Measurements from ENCODE around the gene GRIA3.

DNA sequence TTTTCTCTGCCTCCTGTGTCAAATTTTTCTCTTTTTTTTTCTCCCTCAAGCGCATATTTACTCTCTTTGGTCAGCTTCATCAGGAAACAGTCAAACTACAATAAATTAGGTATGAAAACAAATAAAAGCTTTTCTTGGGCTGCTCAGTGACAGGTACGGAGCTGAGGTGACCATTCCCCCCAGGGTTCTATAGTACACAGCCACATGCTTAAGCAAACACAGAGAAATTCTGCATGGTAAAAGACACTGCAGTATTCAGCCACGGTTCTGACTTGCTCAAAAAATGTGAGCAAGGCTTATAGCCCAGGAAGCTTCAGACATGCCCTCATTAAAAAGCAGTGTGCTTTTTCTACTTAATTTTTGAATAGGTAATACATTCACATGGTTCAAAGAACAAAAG is 138.5 kb downstream of the GRIA3 start:
- TF ChIP-seq POLR2AphosphoS5 (IDR thresholded peaks at IDR 0.05; ENCODE audit: insufficient read depth in 1 of 2, low read depth in 1 of 2) (no peak), POLR2A (IDR thresholded peaks at IDR 0.05) (no peak)
- TF ChIP-seq, protein P1, sequence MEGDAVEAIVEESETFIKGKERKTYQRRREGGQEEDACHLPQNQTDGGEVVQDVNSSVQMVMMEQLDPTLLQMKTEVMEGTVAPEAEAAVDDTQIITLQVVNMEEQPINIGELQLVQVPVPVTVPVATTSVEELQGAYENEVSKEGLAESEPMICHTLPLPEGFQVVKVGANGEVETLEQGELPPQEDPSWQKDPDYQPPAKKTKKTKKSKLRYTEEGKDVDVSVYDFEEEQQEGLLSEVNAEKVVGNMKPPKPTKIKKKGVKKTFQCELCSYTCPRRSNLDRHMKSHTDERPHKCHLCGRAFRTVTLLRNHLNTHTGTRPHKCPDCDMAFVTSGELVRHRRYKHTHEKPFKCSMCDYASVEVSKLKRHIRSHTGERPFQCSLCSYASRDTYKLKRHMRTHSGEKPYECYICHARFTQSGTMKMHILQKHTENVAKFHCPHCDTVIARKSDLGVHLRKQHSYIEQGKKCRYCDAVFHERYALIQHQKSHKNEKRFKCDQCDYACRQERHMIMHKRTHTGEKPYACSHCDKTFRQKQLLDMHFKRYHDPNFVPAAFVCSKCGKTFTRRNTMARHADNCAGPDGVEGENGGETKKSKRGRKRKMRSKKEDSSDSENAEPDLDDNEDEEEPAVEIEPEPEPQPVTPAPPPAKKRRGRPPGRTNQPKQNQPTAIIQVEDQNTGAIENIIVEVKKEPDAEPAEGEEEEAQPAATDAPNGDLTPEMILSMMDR (IDR thresholded peaks at IDR 0.05) = no peak
